Measurements from ENCODE around the gene MAP2K1.

The MAP2K1 gene

GRCh38 chr15:66472176-66472999 lies 85.7 kb downstream of the MAP2K1 start:
- TF ChIP-seq, protein P1, sequence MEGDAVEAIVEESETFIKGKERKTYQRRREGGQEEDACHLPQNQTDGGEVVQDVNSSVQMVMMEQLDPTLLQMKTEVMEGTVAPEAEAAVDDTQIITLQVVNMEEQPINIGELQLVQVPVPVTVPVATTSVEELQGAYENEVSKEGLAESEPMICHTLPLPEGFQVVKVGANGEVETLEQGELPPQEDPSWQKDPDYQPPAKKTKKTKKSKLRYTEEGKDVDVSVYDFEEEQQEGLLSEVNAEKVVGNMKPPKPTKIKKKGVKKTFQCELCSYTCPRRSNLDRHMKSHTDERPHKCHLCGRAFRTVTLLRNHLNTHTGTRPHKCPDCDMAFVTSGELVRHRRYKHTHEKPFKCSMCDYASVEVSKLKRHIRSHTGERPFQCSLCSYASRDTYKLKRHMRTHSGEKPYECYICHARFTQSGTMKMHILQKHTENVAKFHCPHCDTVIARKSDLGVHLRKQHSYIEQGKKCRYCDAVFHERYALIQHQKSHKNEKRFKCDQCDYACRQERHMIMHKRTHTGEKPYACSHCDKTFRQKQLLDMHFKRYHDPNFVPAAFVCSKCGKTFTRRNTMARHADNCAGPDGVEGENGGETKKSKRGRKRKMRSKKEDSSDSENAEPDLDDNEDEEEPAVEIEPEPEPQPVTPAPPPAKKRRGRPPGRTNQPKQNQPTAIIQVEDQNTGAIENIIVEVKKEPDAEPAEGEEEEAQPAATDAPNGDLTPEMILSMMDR (IDR thresholded peaks at IDR 0.05) = no peak
- H3K27ac ChIP-seq = peak overlapping the region in 1 of 2 donors; percentile 80
- no peak overlapping the region for H3K4me3 ChIP-seq
- no peak for DNase-seq (ENCODE audit: low spot score)

DNA sequence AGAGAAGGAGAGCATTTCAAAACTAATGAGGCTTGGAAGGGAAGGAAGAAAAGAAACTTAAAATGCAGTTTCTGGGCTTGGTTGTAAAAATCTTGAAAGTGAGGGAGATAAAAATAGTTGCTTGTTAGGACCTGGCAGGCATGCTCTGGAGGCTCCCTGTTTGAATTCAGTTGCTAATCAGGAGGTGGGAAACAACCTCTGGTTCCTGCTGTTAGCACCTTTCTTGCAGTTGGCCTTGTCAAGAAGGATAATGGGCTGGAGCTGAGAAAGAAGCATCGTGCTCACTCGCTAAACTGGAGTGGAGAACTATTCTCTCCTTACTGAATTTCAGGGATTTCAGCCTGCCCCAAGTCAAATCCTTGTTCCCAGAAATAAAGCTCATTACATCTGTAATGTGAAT lies 87.4 kb downstream of the MAP2K1 start:
- TF ChIP-seq, protein P1 (IDR thresholded peaks at IDR 0.05) = no peak
- Histone ChIP-seq H3K27ac (peak overlapping the region in 1 of 2 donors; percentile 11), H3K4me3 (no peak overlapping the region)
- DNase-seq (ENCODE audit: low spot score) = no peak

DNA sequence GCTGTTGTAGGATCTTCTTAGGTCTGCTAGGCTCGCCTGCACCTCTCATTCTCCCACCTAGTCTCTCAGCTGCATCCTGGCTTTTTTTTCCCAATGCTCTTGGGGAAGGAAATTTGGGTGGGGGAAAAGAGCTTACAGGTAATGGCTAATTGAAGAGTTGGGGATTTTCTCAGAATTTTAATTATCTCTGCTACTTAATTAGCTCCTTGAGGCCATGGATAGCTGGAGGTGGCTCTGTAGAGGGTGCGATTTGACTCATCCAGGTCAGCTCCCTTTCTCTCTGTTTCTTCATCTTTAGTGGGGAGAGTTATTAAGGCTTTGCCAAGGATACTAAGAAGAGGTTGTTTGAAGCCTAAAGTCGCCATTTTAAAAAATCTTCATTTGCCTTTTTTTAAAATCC lies 88.3 kb downstream of the MAP2K1 start:
- Histone ChIP-seq H3K4me3 (no peak overlapping the region), H3K27ac (no peak overlapping the region)
- no peak for DNase-seq (ENCODE audit: low spot score)
- TF ChIP-seq, protein P1 (IDR thresholded peaks at IDR 0.05) = no peak

GRCh38 chr15:66476535-66476934 lies 89.8 kb downstream of the MAP2K1 start:
- Histone ChIP-seq H3K4me3 (no peak overlapping the region), H3K27ac (no peak overlapping the region)
- no peak for DNase-seq (ENCODE audit: low spot score)
- TF ChIP-seq, protein P1 (IDR thresholded peaks at IDR 0.05) = no peak

- TF ChIP-seq, protein P1 (IDR thresholded peaks at IDR 0.05) = no peak
- no peak overlapping the region for H3K4me3 ChIP-seq
- no peak overlapping the region for H3K27ac ChIP-seq
- DNase-seq (ENCODE audit: low spot score) = no peak
These were observed 90.3 kb downstream of the MAP2K1 start for GRCh38 chr15:66477011-66477410.

DNA sequence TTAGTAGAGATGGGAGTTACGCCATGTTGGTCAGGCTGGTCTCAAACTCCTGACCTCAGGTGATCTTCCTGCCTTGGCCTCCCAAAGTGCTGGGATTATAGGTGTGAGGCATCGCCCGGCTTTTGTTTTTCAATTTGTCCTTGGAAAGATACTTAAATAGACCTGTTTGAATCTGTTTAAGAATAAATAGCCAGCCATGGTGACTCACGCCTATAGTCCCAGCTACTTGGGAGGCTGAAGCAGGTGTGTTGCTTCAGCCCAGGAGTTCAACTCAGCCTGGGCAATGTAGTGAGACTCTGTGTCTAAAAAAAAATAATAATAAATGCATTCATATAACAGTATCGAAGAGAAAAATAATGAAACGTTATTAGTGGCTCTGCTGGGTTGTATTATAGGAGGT lies 93.6 kb downstream of the MAP2K1 start:
- DNase-seq (ENCODE audit: low spot score) = no peak
- Histone ChIP-seq H3K27ac (no peak overlapping the region), H3K4me3 (no peak overlapping the region)
- TF ChIP-seq, protein P1 (IDR thresholded peaks at IDR 0.05) = no peak

Measured in coronary artery (tissue), 2 donors.